Large intestine (tissue), 3 donors: ENCODE results near the gene GPR142. TPM values are rescaled to one million over a fixed set of nuclear protein-coding genes. Genes with fewer than 3 reads are reported as not detected.

Source experiments
- DNase-seq, 2 donors: peaks; one replicate each; pipeline versions ENCODE4 v3.0.0 to v3.0.0-alpha.2; 2013
- H3K27ac ChIP-seq: one replicate; pipeline ENCODE4 v1.5.1; 2013; ENCODE audit warnings: low read length
- H3K27me3 ChIP-seq: 2 replicates; pipeline ENCODE4 v1.6.1; 2013; ENCODE audit warnings: low read length; ENCODE audit not compliant: control insufficient read depth, insufficient read depth
- H3K36me3 ChIP-seq: 2 replicates; pipeline ENCODE4 v1.6.1; 2013; ENCODE audit warnings: low read length; ENCODE audit not compliant: control insufficient read depth, insufficient read depth
- H3K4me1 ChIP-seq: one replicate; pipeline ENCODE4 v1.6.1; 2013; ENCODE audit warnings: low read length; ENCODE audit not compliant: control insufficient read depth, insufficient read depth
- H3K4me3 ChIP-seq: one replicate; pipeline ENCODE4 v1.5.1; 2013; ENCODE audit warnings: low read length
- H3K9me3 ChIP-seq: one replicate; pipeline ENCODE4 v1.6.1; 2013; ENCODE audit warnings: mild to moderate bottlenecking, low read depth, low read length, moderate library complexity; ENCODE audit not compliant: control insufficient read depth
- WGBS: methylation state at CpG from one replicate; pipeline ENCODE4 v1.1.5; 2013; ENCODE audit warnings: low lambda C conversion rate; ENCODE audit not compliant: insufficient coverage; 5-methylcytosine and 5-hydroxymethylcytosine counted together
- polyA plus RNA-seq: library from polyadenylated mRNA; unstranded; fragments of 120-200 nt; gene quantifications from one replicate; pipeline ENCODE4 v1.2.1, GENCODE V29; 2013

The GPR142 gene
- polyA plus RNA-seq, 1 donor, result 0.97 TPM

GRCh38 chr17:74385201-74385600 is 17.9 kb downstream of the GPR142 start:
- Histone ChIP-seq H3K27me3 (no peaks in the 10 kb centered on the region), H3K36me3 (no peaks in the 10 kb centered on the region), H3K27ac (no peak overlapping the region), H3K4me3 (no peak overlapping the region), H3K9me3 (no peaks in the 10 kb centered on the region), H3K4me1 (peaks cover 18% of the 10 kb centered on the region)
- WGBS, result 80% methylated on average over 1 of the region's 3 CpGs
- no peak for DNase-seq

GRCh38 chr17:74386386-74386785 is 19.1 kb downstream of the GPR142 start:
- Histone ChIP-seq H3K4me3 (no peak overlapping the region), H3K36me3 (no peaks in the 10 kb centered on the region), H3K27me3 (no peaks in the 10 kb centered on the region), H3K9me3 (no peaks in the 10 kb centered on the region), H3K4me1 (peaks cover 10% of the 10 kb centered on the region), H3K27ac (peak overlapping the region; percentile 34)
- DNase-seq, result peak; percentile 75 to 87
- 0% methylated on average over 1 of the region's 8 CpGs for WGBS

- H3K4me1 ChIP-seq, result peaks cover 10% of the 10 kb centered on the region
- DNase-seq, result no peak
- H3K9me3 ChIP-seq, result no peaks in the 10 kb centered on the region
- no peaks in the 10 kb centered on the region for H3K27me3 ChIP-seq
- H3K36me3 ChIP-seq, result no peaks in the 10 kb centered on the region
- no peak overlapping the region for H3K4me3 ChIP-seq
- WGBS, result no CpG with 5 or more reads among the region's 17 CpGs
- H3K27ac ChIP-seq, result no peak overlapping the region
These were observed 20.3 kb downstream of the GPR142 start for GRCh38 chr17:74387365-74388218.

GRCh38 chr17:74389084-74389753 is 21.9 kb downstream of the GPR142 start:
- no peak for DNase-seq
- Histone ChIP-seq H3K9me3 (no peaks in the 10 kb centered on the region), H3K27ac (no peak overlapping the region), H3K4me3 (no peak overlapping the region), H3K4me1 (peaks cover 10% of the 10 kb centered on the region), H3K36me3 (no peaks in the 10 kb centered on the region), H3K27me3 (no peaks in the 10 kb centered on the region)
- no CpG with 5 or more reads among the region's 12 CpGs for whole genome bisulfite sequencing

DNA sequence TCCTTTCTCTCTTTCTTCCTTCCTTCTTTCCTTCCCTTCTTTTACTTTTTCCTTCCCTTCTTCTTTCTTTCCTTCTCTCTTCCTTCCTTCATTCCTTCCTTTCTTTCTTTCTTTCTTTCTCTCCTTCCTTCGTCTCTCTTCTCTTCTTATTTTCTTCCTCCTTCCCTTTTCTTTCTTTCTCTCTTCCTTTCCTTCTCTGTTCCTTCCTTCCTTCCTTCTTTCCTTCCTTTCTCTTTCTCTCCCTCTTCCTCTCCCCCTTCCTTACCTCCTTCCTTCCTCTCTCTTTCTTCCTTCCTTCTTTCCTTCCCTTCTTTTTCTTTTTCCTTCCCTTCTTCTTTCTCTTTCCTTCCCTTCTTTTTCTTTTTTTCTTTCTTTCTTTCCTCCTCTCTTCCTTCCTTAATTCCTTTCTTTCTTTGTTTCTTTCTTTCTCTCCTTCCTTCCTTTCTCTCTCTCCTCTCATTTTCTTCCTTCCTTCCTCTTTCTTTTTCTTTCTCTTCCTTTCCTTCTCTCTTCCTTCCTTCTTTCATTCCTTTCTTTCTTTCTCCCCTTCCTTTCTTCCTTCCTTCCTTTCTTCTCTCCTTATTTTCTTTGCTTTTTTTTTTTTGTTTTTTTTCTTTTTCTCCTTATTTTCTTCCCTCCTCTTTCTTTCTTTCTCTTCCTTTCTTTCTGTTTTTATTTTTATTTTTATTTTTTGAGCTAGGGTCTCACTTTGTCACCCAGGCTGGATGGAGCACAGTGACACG is 22.8 kb downstream of the GPR142 start:
- no peak overlapping the region for H3K4me3 ChIP-seq
- H3K4me1 ChIP-seq, result peaks cover 10% of the 10 kb centered on the region
- no peaks in the 10 kb centered on the region for H3K36me3 ChIP-seq
- no peaks in the 10 kb centered on the region for H3K9me3 ChIP-seq
- no peaks in the 10 kb centered on the region for H3K27me3 ChIP-seq
- DNase-seq, result no peak
- no peak overlapping the region for H3K27ac ChIP-seq
- WGBS, result 95% methylated on average over 1 of the region's 2 CpGs

GRCh38 chr17:74390680-74391653 is 23.7 kb downstream of the GPR142 start:
- no peak for DNase-seq
- H3K27ac ChIP-seq, result no peak overlapping the region

GRCh38 chr17:74391771-74392170 is 24.5 kb downstream of the GPR142 start:
- no peaks in the 10 kb centered on the region for H3K36me3 ChIP-seq
- WGBS, result no CpG with 5 or more reads among the region's 5 CpGs
- H3K27ac ChIP-seq, result no peak overlapping the region
- no peaks in the 10 kb centered on the region for H3K9me3 ChIP-seq
- H3K4me3 ChIP-seq, result no peak overlapping the region
- H3K4me1 ChIP-seq, result peaks cover 5% of the 10 kb centered on the region
- DNase-seq, result no peak
- no peaks in the 10 kb centered on the region for H3K27me3 ChIP-seq

More at GRCh38 chr17:74390680-74391653, 23.7 kb downstream of the GPR142 start:
- no peaks in the 10 kb centered on the region for H3K27me3 ChIP-seq
- H3K4me3 ChIP-seq, result no peak overlapping the region
- H3K4me1 ChIP-seq, result peaks cover 10% of the 10 kb centered on the region
- WGBS, result no CpG with 5 or more reads among the region's 11 CpGs
- H3K36me3 ChIP-seq, result no peaks in the 10 kb centered on the region
- no peaks in the 10 kb centered on the region for H3K9me3 ChIP-seq

- H3K27me3 ChIP-seq, result no peaks in the 10 kb centered on the region
- DNase-seq, result no peak
- WGBS, result no CpG with 5 or more reads among the region's 5 CpGs
- H3K4me3 ChIP-seq, result no peak overlapping the region
- no peaks in the 10 kb centered on the region for H3K36me3 ChIP-seq
- H3K4me1 ChIP-seq, result no peaks in the 10 kb centered on the region
- no peak overlapping the region for H3K27ac ChIP-seq
- no peaks in the 10 kb centered on the region for H3K9me3 ChIP-seq
These were observed 25.5 kb downstream of the GPR142 start for GRCh38 chr17:74392848-74393247.

- H3K27me3 ChIP-seq, result no peaks in the 10 kb centered on the region
- no peak for DNase-seq
- no peak overlapping the region for H3K27ac ChIP-seq
- no peaks in the 10 kb centered on the region for H3K9me3 ChIP-seq
- H3K36me3 ChIP-seq, result no peaks in the 10 kb centered on the region
- H3K4me1 ChIP-seq, result no peaks in the 10 kb centered on the region
- 83% methylated on average over 1 of the region's 6 CpGs for WGBS
- H3K4me3 ChIP-seq, result no peak overlapping the region
These were observed 26.1 kb downstream of the GPR142 start for GRCh38 chr17:74393346-74393942.
